Suprapubic skin (tissue), 4 donors: ENCODE results near the gene STAB2. TPM values are rescaled to one million over a fixed set of nuclear protein-coding genes. Genes with fewer than 3 reads are reported as not detected.

Experiments used
- DNase-seq, 2 donors: peaks; one replicate each; pipeline ENCODE4 v3.0.0-alpha.2; 2019; ENCODE audit warnings: low spot score in 2 of 2
- H3K27ac ChIP-seq: fragments of 200-600 bp; sonication (generic); one replicate; pipeline ENCODE4 v1.5.1; 2019
- H3K27me3 ChIP-seq: fragments of 200-600 bp; sonication (generic); one replicate; pipeline ENCODE4 v1.5.1; 2019
- H3K36me3 ChIP-seq: fragments of 200-600 bp; sonication (generic); one replicate; pipeline ENCODE4 v1.5.1; 2019
- H3K4me1 ChIP-seq: fragments of 200-600 bp; sonication (generic); one replicate; pipeline ENCODE4 v1.5.1; 2019
- H3K4me3 ChIP-seq: fragments of 200-600 bp; sonication (generic); one replicate; pipeline ENCODE4 v1.5.1; 2019; ENCODE audit warnings: mild to moderate bottlenecking
- H3K9me3 ChIP-seq: fragments of 200-600 bp; sonication (generic); one replicate; pipeline ENCODE4 v1.5.1; 2019
- CTCF ChIP-seq, 2 donors: fragments of 200-600 bp in 1 of 2; fragments of 450-650 bp in 1 of 2; sonication (generic) in 1 of 2; IDR thresholded peaks; one replicate each; pipeline ENCODE4 v1.5.1; 2016 to 2019; ENCODE audit warnings: antibody characterized with exemption in 2 of 2, mild to moderate bottlenecking in 1 of 2, moderate library complexity in 1 of 2
- EP300 ChIP-seq: sonication (generic); formaldehyde crosslinking; IDR thresholded peaks from one replicate; pipeline ENCODE4 v1.6.1; 2017; ENCODE audit warnings: antibody characterized with exemption
- POLR2A ChIP-seq, 2 donors: fragments of 450-650 bp; IDR thresholded peaks; one replicate each; pipeline ENCODE4 v1.6.1; 2017; ENCODE audit warnings: antibody characterized with exemption in 2 of 2, mild to moderate bottlenecking in 2 of 2, moderate library complexity in 2 of 2
- POLR2AphosphoS5 ChIP-seq, 3 donors: sonication (generic); formaldehyde crosslinking; IDR thresholded peaks; one replicate each; pipeline ENCODE4 v1.6.1; 2017; ENCODE audit warnings: antibody characterized with exemption in 3 of 3
- WGBS: methylation state at CpG from one replicate; pipeline ENCODE4 v1.1.5; 2018; 5-methylcytosine and 5-hydroxymethylcytosine counted together
- total RNA-seq, 4 donors: library from RNA; depleted of rRNA; stranded (reverse); fragments of >200 nt; gene quantifications; one replicate each; pipeline ENCODE4 v1.1.0, GENCODE V29; 2016

Gene STAB2
- total RNA-seq, 4 donors from 2014 or later: 0.34 TPM; not detected in 3

GRCh38 chr12:103715494-103715893 lies 128.4 kb downstream of the STAB2 start:
- TF ChIP-seq POLR2A (IDR thresholded peaks at IDR 0.05): no peak
- TF ChIP-seq POLR2AphosphoS5 (IDR thresholded peaks at IDR 0.05): no peak
- no peak for TF ChIP-seq CTCF (IDR thresholded peaks at IDR 0.05)
- no peak for TF ChIP-seq EP300
- Histone ChIP-seq H3K9me3 (no peaks in the 10 kb centered on the region), H3K4me3 (no peak overlapping the region), H3K27ac (no peak overlapping the region), H3K27me3 (no peaks in the 10 kb centered on the region), H3K36me3 (no peaks in the 10 kb centered on the region), H3K4me1 (no peaks in the 10 kb centered on the region)
- 84% methylated on average over 4 of the region's 4 CpGs for WGBS
- no peak for DNase-seq

- no peak for TF ChIP-seq POLR2AphosphoS5 (IDR thresholded peaks at IDR 0.05)
- no peak for TF ChIP-seq POLR2A (IDR thresholded peaks at IDR 0.05)
- no peak for TF ChIP-seq EP300
- TF ChIP-seq CTCF (IDR thresholded peaks at IDR 0.05): no peak
- WGBS: 91% methylated on average over 8 of the region's 8 CpGs
- no peaks in the 10 kb centered on the region for H3K4me1 ChIP-seq
- H3K4me3 ChIP-seq: no peak overlapping the region
- H3K27ac ChIP-seq: no peak overlapping the region
- H3K27me3 ChIP-seq: peaks cover under 1% of the 10 kb centered on the region
- no peak for DNase-seq
- H3K9me3 ChIP-seq: no peaks in the 10 kb centered on the region
- no peaks in the 10 kb centered on the region for H3K36me3 ChIP-seq
These were observed 129.6 kb downstream of the STAB2 start for GRCh38 chr12:103716517-103717196.

GRCh38 chr12:103725398-103725797 lies 138.3 kb downstream of the STAB2 start:
- Histone ChIP-seq H3K4me1 (no peaks in the 10 kb centered on the region), H3K36me3 (no peaks in the 10 kb centered on the region), H3K27ac (no peak overlapping the region), H3K4me3 (no peak overlapping the region), H3K9me3 (no peaks in the 10 kb centered on the region), H3K27me3 (peaks cover 11% of the 10 kb centered on the region)
- DNase-seq: no peak
- TF ChIP-seq EP300 (no peak), CTCF (IDR thresholded peaks at IDR 0.05) (no peak), POLR2AphosphoS5 (IDR thresholded peaks at IDR 0.05) (no peak)
- 92% methylated on average over 8 of the region's 8 CpGs for WGBS

GRCh38 chr12:103727638-103728037 lies 140.6 kb downstream of the STAB2 start:
- Histone ChIP-seq H3K27ac (no peak overlapping the region), H3K4me1 (no peaks in the 10 kb centered on the region), H3K9me3 (no peaks in the 10 kb centered on the region), H3K36me3 (no peaks in the 10 kb centered on the region), H3K4me3 (no peak overlapping the region), H3K27me3 (peaks cover 8% of the 10 kb centered on the region)
- TF ChIP-seq CTCF (IDR thresholded peaks at IDR 0.05) (no peak), POLR2AphosphoS5 (IDR thresholded peaks at IDR 0.05) (no peak), EP300 (no peak), POLR2A (IDR thresholded peaks at IDR 0.05) (no peak)
- no peak for DNase-seq
- WGBS: 76% methylated on average over 3 of the region's 3 CpGs

GRCh38 chr12:103728323-103728722 lies 141.2 kb downstream of the STAB2 start:
- Histone ChIP-seq H3K36me3 (no peaks in the 10 kb centered on the region), H3K4me1 (no peaks in the 10 kb centered on the region), H3K9me3 (no peaks in the 10 kb centered on the region), H3K27ac (no peak overlapping the region), H3K27me3 (peaks cover 7% of the 10 kb centered on the region), H3K4me3 (no peak overlapping the region)
- 88% methylated on average over 4 of the region's 4 CpGs for WGBS
- no peak for DNase-seq
- no peak for TF ChIP-seq POLR2A (IDR thresholded peaks at IDR 0.05)
- TF ChIP-seq EP300: no peak
- no peak for TF ChIP-seq CTCF (IDR thresholded peaks at IDR 0.05)
- TF ChIP-seq POLR2AphosphoS5 (IDR thresholded peaks at IDR 0.05): no peak
